HG03060 (cell line): Measurements from ENCODE around the gene PCCA.
A peak's percentile ranks its signal among the peaks of the same experiment; 100 is the strongest.
"Not testable (repeated sequence)": the region's sequence is repeated elsewhere in the genome, so short reads cannot be mapped to it uniquely, and the experiment has no call there.

Source experiments
- ATAC-seq: cut with Tn5 transposase; IDR thresholded peaks from one replicate; pipeline ENCODE4 v1.9.1; 2021; ENCODE audit warnings: low read depth, moderate number of reproducible peaks; ENCODE audit not compliant: unreplicated experiment

PCCA gene, protein sequence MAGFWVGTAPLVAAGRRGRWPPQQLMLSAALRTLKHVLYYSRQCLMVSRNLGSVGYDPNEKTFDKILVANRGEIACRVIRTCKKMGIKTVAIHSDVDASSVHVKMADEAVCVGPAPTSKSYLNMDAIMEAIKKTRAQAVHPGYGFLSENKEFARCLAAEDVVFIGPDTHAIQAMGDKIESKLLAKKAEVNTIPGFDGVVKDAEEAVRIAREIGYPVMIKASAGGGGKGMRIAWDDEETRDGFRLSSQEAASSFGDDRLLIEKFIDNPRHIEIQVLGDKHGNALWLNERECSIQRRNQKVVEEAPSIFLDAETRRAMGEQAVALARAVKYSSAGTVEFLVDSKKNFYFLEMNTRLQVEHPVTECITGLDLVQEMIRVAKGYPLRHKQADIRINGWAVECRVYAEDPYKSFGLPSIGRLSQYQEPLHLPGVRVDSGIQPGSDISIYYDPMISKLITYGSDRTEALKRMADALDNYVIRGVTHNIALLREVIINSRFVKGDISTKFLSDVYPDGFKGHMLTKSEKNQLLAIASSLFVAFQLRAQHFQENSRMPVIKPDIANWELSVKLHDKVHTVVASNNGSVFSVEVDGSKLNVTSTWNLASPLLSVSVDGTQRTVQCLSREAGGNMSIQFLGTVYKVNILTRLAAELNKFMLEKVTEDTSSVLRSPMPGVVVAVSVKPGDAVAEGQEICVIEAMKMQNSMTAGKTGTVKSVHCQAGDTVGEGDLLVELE

GRCh38 chr13:100088644-100089464 is at the start of gene PCCA:
PCCA (plus strand) TSS chr13:100089093; CDS start chr13:100089121, 28 bp downstream.
- peak; percentile 70 for ATAC-seq

- no peak for ATAC-seq
These were observed 49.2 kb upstream of the PCCA start for GRCh38 chr13:100039740-100040139.

DNA sequence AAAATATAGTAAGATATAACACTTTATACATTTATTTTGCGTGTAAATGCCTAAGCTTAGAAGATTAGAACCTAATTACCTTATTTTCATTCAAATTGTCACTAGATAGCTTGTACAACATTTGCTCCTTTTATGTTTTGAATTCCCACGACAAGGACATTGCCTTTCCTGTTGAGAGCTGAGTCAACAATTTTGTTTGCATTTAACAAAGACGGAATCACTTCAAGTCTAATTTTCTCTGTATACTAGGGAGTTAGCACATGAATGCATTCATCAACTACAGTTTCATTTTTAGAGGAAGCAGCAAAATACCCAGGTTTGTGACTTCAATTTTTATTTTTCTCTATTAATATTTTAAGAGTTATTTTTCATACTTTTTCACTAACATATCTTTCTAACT is 48.7 kb upstream of the PCCA start:
- ATAC-seq = no peak

DNA sequence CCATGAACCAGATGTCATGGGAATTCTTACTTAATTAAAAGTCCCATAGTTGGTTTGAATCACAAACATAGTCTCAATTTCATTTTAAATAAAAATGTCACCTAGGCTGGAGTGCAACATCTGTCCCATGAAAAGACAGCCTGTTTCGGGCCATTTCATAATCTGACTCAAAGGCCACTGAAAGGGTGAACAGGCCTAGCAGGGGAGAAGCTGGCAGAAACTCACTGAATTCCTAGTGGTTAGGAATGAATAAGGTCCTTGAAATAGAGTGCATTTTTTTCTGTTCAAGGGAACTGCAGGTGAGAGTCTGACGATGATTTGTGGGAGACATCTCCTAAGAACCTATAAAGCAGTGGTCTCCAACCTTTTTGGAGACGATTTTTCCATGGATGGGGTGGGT is 44.0 kb upstream of the PCCA start:
- no peak for ATAC-seq

DNA sequence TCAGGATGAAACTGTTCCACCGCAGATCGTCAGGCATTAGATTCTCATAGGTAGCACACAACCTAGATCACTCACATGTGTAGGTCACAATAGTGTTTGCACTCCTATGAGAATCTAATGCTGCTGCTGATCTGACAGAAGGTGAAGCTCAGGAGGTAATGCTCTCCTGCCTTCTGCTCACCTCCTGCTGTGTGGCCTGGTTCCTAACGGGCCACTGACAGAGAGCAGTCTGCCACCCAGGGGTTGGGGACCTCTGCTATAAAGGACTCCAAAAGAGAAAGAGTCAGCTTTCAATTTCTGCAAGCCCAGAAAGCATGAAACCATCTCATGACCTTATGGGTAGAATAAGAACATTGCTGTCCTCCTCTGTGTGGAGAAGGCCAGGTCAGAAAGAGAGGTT is 43.5 kb upstream of the PCCA start:
- ATAC-seq = no peak

- ATAC-seq = no peak
These were observed 37.8 kb upstream of the PCCA start for GRCh38 chr13:100051070-100051469.

GRCh38 chr13:100059827-100060226 is 29.1 kb upstream of the PCCA start:
- ATAC-seq = no peak

DNA sequence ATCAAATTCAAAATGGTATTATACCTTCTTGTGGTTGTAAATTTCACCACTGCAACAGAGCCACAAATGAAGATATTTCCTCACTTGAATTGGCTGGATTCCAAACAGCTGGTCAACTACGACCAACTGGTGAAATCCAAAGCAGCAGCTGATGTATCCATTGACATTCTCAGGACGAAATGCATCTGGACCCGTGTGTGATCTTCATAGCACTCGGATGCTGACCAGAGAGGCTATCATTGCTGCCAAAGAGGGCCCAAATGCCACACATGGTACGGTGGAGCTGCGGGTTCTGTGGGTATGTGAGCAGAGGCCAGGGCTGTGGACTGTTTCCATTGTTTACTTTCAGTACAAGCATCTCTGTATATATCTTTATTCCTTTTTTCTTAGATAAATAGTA is 25.6 kb upstream of the PCCA start:
- no peak for ATAC-seq

DNA sequence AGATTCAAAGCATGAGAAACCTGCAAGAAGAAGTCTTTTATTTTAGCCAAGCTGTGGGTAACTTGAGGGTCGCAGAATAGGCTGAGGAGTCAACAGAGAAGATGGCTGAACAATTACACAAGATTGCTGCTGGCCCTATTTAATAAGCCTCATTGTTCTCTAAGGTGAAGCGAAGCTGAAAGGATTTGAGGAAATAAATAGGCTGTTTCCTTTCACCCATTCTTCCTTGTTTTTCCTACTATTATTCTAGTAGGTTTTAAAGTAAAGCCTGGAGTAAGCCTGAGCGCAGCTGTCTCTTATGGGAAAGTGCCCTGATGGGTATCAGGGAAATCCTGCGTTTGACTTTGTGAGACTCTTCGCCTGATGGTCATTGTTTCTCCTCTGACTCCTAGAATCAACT is 25.0 kb upstream of the PCCA start:
- ATAC-seq = no peak

DNA sequence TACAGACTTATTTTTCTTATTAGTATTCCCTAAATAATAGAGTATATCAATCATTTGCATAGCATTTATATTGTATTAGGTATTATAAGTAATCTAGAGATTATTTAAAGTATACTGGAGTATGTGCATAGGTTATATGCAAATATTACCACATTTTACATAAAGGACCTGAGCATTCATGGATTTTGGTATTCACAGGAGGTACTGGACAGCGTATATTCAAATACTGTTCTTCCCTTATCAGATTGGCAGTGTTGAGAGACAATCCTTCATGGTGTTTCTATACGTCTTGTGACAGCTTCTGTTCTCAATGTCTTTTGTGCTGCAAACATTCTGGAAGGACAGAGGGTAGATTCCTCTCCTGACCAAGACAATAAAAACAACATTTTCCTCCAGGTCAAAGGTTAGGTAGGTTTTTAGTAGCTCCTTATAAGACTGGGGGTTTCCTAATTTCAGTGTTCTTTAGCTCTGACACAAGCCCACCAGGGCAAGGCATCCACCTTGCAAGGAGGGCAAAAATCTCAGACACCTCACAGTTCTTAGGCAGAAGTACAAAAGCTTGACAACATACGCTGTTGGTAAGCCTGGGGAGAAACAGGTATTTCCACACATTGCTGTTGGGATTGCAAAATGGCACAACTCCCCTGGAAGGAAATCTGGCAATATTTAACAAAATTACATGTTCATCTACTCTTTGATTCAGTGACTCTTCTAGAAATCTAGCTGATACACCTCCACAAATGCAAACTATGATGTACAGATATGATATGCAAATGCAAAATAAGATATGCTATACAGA is 20.6 kb upstream of the PCCA start:
- ATAC-seq = no peak

DNA sequence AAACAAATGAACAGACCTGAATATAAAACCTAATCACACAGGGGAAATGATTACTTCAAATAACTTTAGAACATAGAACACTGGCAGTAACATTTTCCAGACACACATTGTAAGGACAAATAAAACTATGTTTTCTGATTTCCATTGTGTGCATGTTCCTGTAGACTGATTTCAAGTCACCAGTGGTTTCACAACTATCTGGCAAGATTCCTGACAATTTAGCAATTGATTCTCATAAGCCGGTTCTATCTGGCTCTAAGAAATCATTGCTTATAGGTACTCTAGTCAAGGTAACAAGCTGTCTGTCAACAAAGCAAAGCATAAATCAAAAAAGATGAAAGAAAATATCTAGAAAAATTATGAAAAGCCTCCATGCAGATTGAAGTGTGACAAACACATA is 19.6 kb upstream of the PCCA start:
- no peak for ATAC-seq

- ATAC-seq = no peak
These were observed 12.9 kb upstream of the PCCA start for GRCh38 chr13:100075700-100076587.

- not testable (repeated sequence) for ATAC-seq
These were observed 9.9 kb upstream of the PCCA start for GRCh38 chr13:100079003-100079402.

- not testable (repeated sequence) for ATAC-seq
These were observed 5.5 kb upstream of the PCCA start for GRCh38 chr13:100083401-100083800.

DNA sequence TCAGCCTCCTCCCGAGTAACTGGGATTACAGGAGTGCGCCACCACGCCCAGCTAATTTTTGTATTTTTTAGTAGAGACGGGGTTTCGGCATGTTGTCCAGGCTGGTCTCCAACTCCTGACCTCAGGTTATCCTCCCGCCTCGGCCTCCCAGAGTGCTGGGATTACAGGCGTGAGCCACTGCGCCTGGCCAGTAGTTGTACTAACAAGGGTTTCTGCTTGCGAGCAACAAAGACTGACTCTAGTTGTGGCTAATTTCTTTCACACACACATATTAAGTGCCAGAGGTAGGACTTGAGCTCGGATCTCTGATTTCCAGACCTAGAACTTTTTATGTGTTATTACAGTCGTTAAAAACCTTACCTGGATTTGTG is 635 bp upstream of the PCCA start:
- no peak for ATAC-seq

DNA sequence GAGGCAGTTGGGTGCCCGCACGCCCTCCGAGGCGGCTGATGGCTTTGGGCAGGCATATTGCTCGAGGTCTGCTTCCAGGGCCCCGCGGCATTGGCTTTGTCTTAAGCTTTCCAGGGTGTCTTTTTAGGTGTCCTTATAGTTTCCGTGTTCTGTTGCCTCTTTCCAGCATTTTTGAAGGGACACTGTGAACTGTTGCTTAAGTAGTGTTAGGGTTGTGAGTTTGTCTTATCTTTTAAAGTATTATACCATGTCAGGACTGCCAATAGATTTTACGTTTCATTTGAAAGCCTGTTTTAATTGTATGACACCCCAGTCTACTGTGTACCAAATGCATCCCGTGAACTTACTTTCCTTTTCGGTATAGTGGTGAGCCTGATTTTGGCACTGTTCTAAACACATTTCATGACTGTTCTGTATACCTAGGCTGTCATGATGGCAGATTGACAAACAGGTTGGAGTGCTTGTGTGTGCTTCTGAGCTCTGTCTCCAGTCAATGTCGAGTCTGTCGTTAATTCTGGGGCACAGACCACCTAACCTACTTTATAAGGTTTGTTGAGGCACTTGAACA is 656 bp downstream of the PCCA start:
- ATAC-seq = peak; percentile 19

DNA sequence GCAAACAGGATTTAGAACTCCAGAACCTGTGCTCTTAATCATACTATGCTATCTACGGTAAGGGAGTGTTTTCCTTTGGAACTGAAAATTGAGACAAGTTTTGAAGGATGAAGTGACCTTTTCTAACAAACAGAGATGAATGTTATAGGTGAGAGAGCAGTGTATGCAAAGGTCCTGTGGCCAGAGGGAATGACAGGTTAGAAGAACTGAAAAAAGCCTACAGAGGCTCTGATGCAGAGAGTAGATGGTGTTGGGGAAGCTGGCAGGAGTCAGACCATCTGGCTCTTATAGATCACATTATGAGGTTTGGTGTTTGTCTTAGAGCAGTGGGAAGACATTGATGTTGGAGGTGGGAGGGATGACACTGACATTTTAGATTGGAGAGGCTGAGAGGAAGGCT is 2.0 kb downstream of the PCCA start:
- ATAC-seq = no peak

DNA sequence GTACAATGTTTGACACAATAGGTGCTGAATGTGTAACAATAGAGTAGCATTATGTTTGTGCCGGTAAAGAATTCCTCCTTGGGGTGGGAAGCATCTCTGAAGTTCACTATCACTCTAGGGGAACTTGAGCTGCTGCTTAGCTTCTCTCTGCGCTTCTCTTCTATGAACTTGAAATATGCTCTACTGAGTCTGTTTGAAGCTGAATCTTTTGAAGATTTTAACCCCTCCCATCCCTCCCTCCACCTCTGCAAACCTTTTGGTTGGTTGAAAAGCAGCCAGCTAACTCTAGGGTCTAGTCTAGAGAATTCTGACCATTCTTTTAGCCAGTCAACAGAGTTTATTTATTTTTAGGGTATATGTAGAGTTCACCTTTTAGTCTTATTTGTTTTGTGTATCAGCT is 2.5 kb downstream of the PCCA start:
- ATAC-seq = no peak

DNA sequence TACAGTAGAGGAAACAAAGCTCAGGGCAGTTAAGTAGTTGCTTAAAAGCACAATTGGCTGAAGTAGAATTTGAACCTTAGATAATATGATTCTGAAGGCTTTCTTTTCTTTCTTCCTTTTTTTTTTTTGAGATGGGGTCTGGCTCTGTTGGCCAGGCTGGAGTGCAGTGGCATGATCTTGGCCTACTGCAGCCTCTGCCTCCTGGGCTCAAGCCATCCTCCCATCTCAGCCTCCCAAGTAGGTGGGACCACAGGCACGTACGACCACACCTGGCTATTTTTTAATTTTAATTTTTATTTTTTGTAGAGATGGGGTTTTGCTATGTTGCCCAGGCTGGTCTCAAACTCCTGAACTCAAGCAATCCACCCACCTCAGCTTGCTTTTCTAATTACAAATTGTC is 3.4 kb downstream of the PCCA start:
- ATAC-seq = not testable (repeated sequence)
